G401.6 (cell line): Measurements from ENCODE around the gene GPR4.

Experiments
- FAIRE-seq: peaks from 2 replicates; lab custom pipeline; 2012; peaks lifted over from hg19 to GRCh38; lab: Jason Lieb, UNC

Gene GPR4

DNA sequence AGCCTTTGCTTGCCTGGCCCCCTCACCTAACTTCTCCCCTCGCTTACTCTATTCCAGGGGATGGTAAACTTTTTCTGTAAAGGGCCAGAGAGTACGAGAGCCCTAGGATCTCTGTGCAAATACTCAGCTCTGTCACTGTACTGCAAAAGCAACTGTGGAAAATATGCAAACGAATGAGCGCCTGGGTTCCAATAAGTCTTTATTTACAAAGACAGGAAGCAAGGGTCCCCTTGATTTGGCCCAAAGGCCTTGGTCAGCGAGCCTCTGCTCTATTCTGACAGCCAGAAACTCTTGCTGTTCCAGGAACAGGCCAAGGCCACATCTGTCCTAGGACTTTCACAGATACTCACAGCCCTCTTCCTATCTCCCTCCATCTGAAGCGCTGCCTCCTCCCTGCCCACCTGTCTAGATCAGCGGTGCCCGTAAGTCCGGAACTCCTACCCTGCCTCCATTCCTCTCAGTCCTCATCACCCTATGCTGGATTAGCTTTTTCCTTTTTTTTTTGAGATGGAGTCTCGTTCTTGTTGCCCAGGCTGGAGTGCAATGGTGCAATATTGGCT, 54.7 kb downstream of the GPR4 start:
- FAIRE-seq: no peak

DNA sequence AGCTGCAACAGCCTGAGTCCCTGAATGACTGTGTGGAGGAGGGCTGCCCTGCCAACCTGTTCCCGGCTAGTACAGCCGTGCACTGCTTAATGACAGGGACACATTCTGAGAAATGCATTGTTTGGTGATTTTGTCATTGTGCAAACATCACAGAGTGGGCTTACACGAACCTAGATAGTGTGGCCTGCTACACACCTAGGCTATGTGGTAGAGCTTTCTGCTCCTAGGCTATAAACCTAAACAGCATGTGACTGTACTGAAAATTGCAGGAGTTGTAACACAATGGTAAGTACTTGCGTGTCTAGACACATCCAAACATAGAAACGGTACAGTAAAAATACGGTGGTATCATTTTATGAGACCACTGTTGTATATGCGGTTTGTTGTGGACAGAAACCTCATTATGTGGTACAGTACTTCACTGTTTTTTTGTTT, 59.8 kb downstream of the GPR4 start:
- no peak for FAIRE-seq
